Gastrocnemius medialis (tissue), 4 donors: Measurements from ENCODE around the gene MCM3AP.

ENCODE experiments used
- POLR2A ChIP-seq, 2 donors: fragments of 450-650 bp; IDR thresholded peaks; one replicate each; pipeline ENCODE4 v1.6.1; 2017; ENCODE audit warnings: antibody characterized with exemption in 2 of 2, mild to moderate bottlenecking in 2 of 2, moderate library complexity in 2 of 2
- TF ChIP-seq, protein P1 (sequence below), 5 experiments: fragments of 450-650 bp in 3 of 5; fragments of 200-600 bp in 2 of 5; sonication (generic) in 2 of 5; IDR thresholded peaks in 4 of 5; conservative IDR thresholded peaks in 1 of 5; 1 replicate in 4 of 5; 2 replicates in 1 of 5; pipeline ENCODE4 v1.5.1; 2016 to 2019; ENCODE audit warnings: antibody characterized with exemption in 5 of 5, mild to moderate bottlenecking in 3 of 5, moderate library complexity in 3 of 5

DNA sequence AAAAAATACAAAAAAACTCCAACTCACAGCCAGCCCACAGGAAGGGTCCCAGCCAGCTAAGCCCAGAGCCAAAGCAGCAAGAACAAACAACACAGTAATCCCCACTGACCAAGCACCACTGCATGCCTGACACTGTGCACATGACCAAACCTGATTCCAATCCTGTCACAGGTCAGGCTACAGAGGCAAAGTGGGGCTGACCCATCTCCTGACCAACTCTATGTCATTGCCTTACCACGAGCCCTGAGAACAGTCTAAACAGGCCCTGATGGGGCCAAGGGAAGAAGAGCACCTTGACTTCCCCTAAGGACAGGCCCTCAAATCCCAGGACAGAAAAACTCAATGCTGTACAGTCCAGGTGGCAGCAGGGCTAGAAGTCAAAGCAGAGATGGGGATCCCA, 59.3 kb downstream of the MCM3AP start:
- TF ChIP-seq, protein P1, sequence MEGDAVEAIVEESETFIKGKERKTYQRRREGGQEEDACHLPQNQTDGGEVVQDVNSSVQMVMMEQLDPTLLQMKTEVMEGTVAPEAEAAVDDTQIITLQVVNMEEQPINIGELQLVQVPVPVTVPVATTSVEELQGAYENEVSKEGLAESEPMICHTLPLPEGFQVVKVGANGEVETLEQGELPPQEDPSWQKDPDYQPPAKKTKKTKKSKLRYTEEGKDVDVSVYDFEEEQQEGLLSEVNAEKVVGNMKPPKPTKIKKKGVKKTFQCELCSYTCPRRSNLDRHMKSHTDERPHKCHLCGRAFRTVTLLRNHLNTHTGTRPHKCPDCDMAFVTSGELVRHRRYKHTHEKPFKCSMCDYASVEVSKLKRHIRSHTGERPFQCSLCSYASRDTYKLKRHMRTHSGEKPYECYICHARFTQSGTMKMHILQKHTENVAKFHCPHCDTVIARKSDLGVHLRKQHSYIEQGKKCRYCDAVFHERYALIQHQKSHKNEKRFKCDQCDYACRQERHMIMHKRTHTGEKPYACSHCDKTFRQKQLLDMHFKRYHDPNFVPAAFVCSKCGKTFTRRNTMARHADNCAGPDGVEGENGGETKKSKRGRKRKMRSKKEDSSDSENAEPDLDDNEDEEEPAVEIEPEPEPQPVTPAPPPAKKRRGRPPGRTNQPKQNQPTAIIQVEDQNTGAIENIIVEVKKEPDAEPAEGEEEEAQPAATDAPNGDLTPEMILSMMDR (IDR thresholded peaks at IDR 0.05 in 4 of 5, conservative IDR thresholded peaks at IDR 0.05 in 1 of 5) = no peak
- TF ChIP-seq POLR2A (IDR thresholded peaks at IDR 0.05) = peak; percentile 39 to 62
